ENCODE measurements around the gene MTIF2. TPM values are rescaled to one million over a fixed set of nuclear protein-coding genes. Genes with fewer than 3 reads are reported as not detected.
"Not testable (repeated sequence)": the region's sequence is repeated elsewhere in the genome, so short reads cannot be mapped to it uniquely, and the experiment has no call there.

MTIF2 gene
- total RNA-seq, 1 donor from 2014 or later = 40.4 TPM

DNA sequence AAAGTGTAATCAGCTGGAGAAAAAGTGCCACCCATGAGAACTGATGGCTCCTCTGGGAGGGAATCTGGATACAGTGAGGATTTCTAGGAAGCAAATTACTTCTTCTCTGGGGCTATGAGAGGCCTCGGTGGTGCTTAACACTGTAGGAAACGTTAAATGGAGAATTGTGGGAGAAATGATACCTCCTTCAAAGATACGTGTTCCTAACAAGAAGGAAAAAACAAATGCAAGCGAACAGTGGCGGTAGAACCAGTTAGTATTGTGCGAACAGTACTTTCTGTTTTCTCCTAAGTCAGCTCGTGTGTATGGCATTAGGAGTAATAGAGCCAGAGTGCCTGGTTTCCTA lies 587 bp upstream of the MTIF2 start:
- Mint-ChIP-seq H3K27ac (peak overlapping the region; percentile 94), H3K27me3 (no peaks in the 10 kb centered on the region), H3K4me3 (peak overlapping the region; percentile 94), H3K36me3 (ENCODE audit: low read depth) (peaks cover 24% of the 10 kb centered on the region), H3K4me1 (peaks cover 13% of the 10 kb centered on the region), H3K9me3 (no peaks in the 10 kb centered on the region)
- DNase-seq (no peak), ATAC-seq (ENCODE audit: low read depth) (no peak)
- TF ChIP-seq, protein P1, sequence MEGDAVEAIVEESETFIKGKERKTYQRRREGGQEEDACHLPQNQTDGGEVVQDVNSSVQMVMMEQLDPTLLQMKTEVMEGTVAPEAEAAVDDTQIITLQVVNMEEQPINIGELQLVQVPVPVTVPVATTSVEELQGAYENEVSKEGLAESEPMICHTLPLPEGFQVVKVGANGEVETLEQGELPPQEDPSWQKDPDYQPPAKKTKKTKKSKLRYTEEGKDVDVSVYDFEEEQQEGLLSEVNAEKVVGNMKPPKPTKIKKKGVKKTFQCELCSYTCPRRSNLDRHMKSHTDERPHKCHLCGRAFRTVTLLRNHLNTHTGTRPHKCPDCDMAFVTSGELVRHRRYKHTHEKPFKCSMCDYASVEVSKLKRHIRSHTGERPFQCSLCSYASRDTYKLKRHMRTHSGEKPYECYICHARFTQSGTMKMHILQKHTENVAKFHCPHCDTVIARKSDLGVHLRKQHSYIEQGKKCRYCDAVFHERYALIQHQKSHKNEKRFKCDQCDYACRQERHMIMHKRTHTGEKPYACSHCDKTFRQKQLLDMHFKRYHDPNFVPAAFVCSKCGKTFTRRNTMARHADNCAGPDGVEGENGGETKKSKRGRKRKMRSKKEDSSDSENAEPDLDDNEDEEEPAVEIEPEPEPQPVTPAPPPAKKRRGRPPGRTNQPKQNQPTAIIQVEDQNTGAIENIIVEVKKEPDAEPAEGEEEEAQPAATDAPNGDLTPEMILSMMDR (IDR thresholded peaks at IDR 0.05) = no peak
- intact Hi-C loops (cut with micrococcal nuclease) = loop anchor here (1.0 to 5.0 kb wide), 8 partner anchors 13 to 512 kb away; partner anchors contain the start of genes CCDC88A, CLHC1, PPP4R3B and RPS27A
- ChIA-PET POLR2A (interaction anchor here (0.6 to 2.9 kb wide), 6 partner anchors 12 to 46 kb away, joined by 3 to 19 read pairs (median 8); partner anchors contain the start of genes CLHC1 and RPS27A), CTCF (no interaction called here)

DNA sequence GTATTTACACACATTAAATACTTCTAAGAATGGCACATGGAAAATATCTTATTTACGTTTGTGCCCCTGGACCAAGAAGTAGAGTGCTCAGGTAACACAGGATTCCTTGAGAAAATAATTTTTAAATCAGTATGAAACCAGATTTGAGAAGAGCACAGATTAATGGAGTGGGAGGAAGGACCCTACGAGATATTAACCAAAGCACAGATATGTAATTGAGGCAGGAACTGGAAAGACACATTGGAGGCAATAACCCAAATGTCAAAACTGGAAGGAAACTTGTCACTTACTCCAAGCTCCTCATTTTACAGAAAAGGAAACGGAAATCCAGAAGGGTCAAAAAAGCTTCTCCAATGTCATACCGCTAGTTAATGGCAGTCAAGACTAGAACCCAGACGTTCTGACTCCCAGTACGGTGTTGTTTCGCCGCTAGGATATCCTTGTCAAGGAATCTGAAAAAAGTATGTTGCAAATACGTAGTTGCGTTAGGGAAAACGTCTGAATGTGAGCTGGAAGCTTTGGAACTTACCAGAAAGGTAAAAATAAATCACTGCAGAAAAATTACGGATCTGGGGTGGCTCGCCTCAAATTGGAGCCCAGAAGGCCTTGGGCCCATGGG lies 634 bp downstream of the MTIF2 start:
- peaks cover 13% of the 10 kb centered on the region for H3K4me1 Mint-ChIP-seq
- no peak for DNase-seq
- POLR2A ChIA-PET = interaction anchor here (0.6 to 2.9 kb wide), 9 partner anchors 9 to 789 kb away, joined by 3 to 19 read pairs (median 3); partner anchors contain the start of genes CLHC1 and RPS27A

DNA sequence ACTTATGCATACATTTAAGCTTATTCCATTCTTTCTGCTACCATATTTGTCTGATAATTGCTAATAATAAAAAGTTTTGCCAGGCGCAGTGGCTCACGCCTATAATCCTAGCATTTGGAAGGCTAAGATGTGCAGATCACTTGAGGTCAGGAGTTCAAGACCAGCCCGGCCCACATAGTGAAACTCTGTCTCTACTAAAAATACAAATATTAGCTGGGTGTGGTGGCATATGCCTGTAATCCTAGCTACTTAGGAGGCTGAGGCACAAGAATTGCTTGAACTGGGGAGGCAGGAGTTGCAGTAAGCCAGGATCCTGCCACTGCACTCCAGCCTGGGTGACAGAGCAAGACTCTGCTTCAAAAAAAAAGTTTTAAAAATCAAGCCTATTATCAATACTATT lies 9.4 kb downstream of the MTIF2 start:
- DNase-seq; H3K9me3 Mint-ChIP-seq; intact Hi-C loops (cut with micrococcal nuclease); H3K27ac Mint-ChIP-seq; CTCF ChIA-PET; ATAC-seq (ENCODE audit: low read depth); H3K27me3 Mint-ChIP-seq; H3K4me3 Mint-ChIP-seq; H3K4me1 Mint-ChIP-seq: not testable (repeated sequence)
- POLR2A ChIA-PET = interaction anchor here (0.8 to 2.0 kb wide), 2 partner anchors 9 kb away, joined by 3 to 5 read pairs; no protein-coding TSS in a partner anchor
- peaks cover 58% of the 10 kb centered on the region for H3K36me3 Mint-ChIP-seq (ENCODE audit: low read depth)

More for the DNA sequence above, 634 bp downstream of the MTIF2 start:
- intact Hi-C loops (cut with micrococcal nuclease) = loop anchor here (2.0 to 5.0 kb wide), 2 partner anchors 348 to 511 kb away; partner anchors contain the start of gene PPP4R3B
- peak overlapping the region; percentile 94 for H3K27ac Mint-ChIP-seq
- CTCF ChIA-PET = no interaction called here
- H3K27me3 Mint-ChIP-seq = no peaks in the 10 kb centered on the region
- H3K36me3 Mint-ChIP-seq (ENCODE audit: low read depth) = peaks cover 37% of the 10 kb centered on the region
- no peak for ATAC-seq (ENCODE audit: low read depth)
- TF ChIP-seq, protein P1 (IDR thresholded peaks at IDR 0.05) = no peak
- H3K4me3 Mint-ChIP-seq = peak overlapping the region; percentile 94
- no peaks in the 10 kb centered on the region for H3K9me3 Mint-ChIP-seq

DNA sequence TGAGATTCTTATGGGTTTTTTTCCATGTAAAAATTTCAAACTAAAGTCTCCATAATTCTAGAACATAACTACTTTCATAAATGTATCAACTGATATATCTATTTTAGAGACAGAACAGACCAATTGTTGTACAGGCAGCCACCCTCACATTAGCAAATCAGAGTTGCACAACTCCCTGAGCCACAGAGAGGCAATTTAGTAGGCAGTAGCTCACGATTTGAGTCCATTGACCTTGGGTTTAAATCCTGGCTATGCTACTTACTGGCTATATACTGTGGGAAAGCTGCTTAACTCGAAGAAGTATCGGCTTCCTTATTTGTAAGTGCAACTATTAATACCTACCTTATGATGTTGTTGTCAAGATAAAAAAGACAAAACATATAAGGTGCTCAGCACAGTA lies 16.2 kb downstream of the MTIF2 start:
- no peak overlapping the region for H3K27ac Mint-ChIP-seq
- H3K27me3 Mint-ChIP-seq = no peaks in the 10 kb centered on the region
- ATAC-seq (ENCODE audit: low read depth) = no peak
- POLR2A ChIA-PET = no interaction called here
- CTCF ChIA-PET = no interaction called here
- TF ChIP-seq, protein P1 (IDR thresholded peaks at IDR 0.05) = no peak
- no peaks in the 10 kb centered on the region for H3K9me3 Mint-ChIP-seq
- H3K36me3 Mint-ChIP-seq (ENCODE audit: low read depth) = peaks cover 69% of the 10 kb centered on the region
- H3K4me1 Mint-ChIP-seq = no peaks in the 10 kb centered on the region
- no peak for DNase-seq
- no peak overlapping the region for H3K4me3 Mint-ChIP-seq
- intact Hi-C loops (cut with micrococcal nuclease) = no loop called here

DNA sequence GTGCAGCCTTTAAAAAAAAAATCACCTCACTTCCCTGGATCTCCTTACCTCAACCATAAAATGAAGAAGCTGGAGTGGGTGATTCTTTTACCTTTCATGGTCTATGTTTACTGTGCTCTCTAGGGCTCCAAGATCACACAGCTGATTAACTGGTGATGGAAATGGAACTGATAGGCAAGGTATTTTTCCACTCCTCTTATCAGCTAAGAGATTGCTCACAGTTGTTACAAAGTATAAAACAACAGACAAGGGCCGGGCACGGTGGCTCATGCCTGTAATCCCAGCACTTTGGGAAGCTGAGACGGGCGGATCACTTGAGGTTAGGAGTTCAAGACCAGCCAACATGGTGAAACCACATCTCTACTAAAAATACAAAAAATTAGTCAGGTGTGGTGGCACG lies 22.0 kb downstream of the MTIF2 start:
- TF ChIP-seq, protein P1 (IDR thresholded peaks at IDR 0.05) = no peak
- ATAC-seq (ENCODE audit: low read depth) = no peak
- Mint-ChIP-seq H3K27ac (no peak overlapping the region), H3K27me3 (no peaks in the 10 kb centered on the region), H3K4me3 (no peak overlapping the region), H3K9me3 (no peaks in the 10 kb centered on the region), H3K4me1 (no peaks in the 10 kb centered on the region), H3K36me3 (ENCODE audit: low read depth) (peaks cover 72% of the 10 kb centered on the region)
- ChIA-PET POLR2A (no interaction called here), CTCF (no interaction called here)
- DNase-seq = no peak
- intact Hi-C loops (cut with micrococcal nuclease) = no loop called here

Measured in activated B cell treated with CpG ODN at 0.5 μM for 24 hours (primary cell).